GM23338 (cell line): ENCODE data around the gene NAALADL2. TPM values are rescaled to one million over a fixed set of nuclear protein-coding genes. Genes with fewer than 3 reads are reported as not detected.

ENCODE experiments used
- ATAC-seq: fragments of 200-7000 bp; cut with Tn5 transposase; 3 replicates; pipeline ENCODE4 v1.9.1; 2020
- DNase-seq: peaks from one replicate; pipeline ENCODE4 v3.0.0-alpha.2; 2015; ENCODE audit warnings: low spot score
- H2AFZ ChIP-seq: fragments of 200-600 bp; sonication (generic); 2 replicates; pipeline ENCODE4 v1.8.0; 2016; ENCODE audit warnings: antibody characterized with exemption, mild to moderate bottlenecking, moderate library complexity
- H3F3A ChIP-seq: fragments of 200-600 bp; sonication (generic); replicated peaks from 2 replicates; pipeline ENCODE4 v1.8.0; 2017; ENCODE audit warnings: antibody characterized with exemption, mixed run types, low read depth
- H3K27ac ChIP-seq: fragments of 200-600 bp; sonication (generic); 2 replicates; pipeline ENCODE4 v1.6.1; 2016; ENCODE audit warnings: low read depth
- H3K27me3 ChIP-seq: fragments of 200-600 bp; sonication (generic); 2 replicates; pipeline ENCODE4 v1.8.0; 2016; ENCODE audit warnings: mild to moderate bottlenecking, mixed run types, moderate library complexity; ENCODE audit not compliant: insufficient read depth
- H3K36me3 ChIP-seq: fragments of 200-600 bp; sonication (generic); 2 replicates; pipeline ENCODE4 v1.8.0; 2016; ENCODE audit warnings: mild to moderate bottlenecking; ENCODE audit not compliant: insufficient read depth
- H3K4me1 ChIP-seq: fragments of 200-600 bp; sonication (generic); 2 replicates; pipeline ENCODE4 v1.8.0; 2016; ENCODE audit warnings: mild to moderate bottlenecking, moderate library complexity; ENCODE audit not compliant: insufficient read depth
- H3K4me2 ChIP-seq: fragments of 200-600 bp; sonication (generic); 2 replicates; pipeline ENCODE4 v1.7.1; 2017; ENCODE audit warnings: mixed run types
- H3K4me3 ChIP-seq: fragments of 200-600 bp; sonication (generic); 2 replicates; pipeline ENCODE4 v1.6.1; 2016; ENCODE audit warnings: mixed run types
- H3K79me2 ChIP-seq: fragments of 200-600 bp; sonication (generic); replicated peaks from 2 replicates; pipeline ENCODE4 v1.8.0; 2017; ENCODE audit warnings: mild to moderate bottlenecking; ENCODE audit not compliant: insufficient read depth
- H3K9me2 ChIP-seq: fragments of 200-600 bp; sonication (generic); 2 replicates; pipeline ENCODE4 v1.8.0; 2017; ENCODE audit not compliant: insufficient read depth
- H4K20me1 ChIP-seq: fragments of 200-600 bp; sonication (generic); replicated peaks from 2 replicates; pipeline ENCODE4 v1.8.0; 2017; ENCODE audit warnings: mild to moderate bottlenecking; ENCODE audit not compliant: insufficient read depth
- H3K27ac Mint-ChIP-seq: 2 replicates; pipeline ENCODE4 v1.8.0; 2020; ENCODE audit warnings: inconsistent platforms, mild to moderate bottlenecking, moderate library complexity, mixed read lengths
- H3K27me3 Mint-ChIP-seq: 3 replicates; pipeline ENCODE4 v1.8.0; 2022; ENCODE audit warnings: low read depth, mild to moderate bottlenecking, moderate library complexity, mixed read lengths, inconsistent platforms; ENCODE audit not compliant: insufficient read depth, poor library complexity
- H3K36me3 Mint-ChIP-seq: 3 replicates; pipeline ENCODE4 v1.8.0; 2021; ENCODE audit warnings: low read depth, mild to moderate bottlenecking, inconsistent platforms, moderate library complexity, mixed read lengths
- H3K4me1 Mint-ChIP-seq: 3 replicates; pipeline ENCODE4 v1.8.0; 2020; ENCODE audit warnings: mild to moderate bottlenecking, inconsistent platforms, mixed read lengths
- H3K4me3 Mint-ChIP-seq: 3 replicates; pipeline ENCODE4 v1.8.0; 2021; ENCODE audit warnings: moderate library complexity, mild to moderate bottlenecking, inconsistent platforms, mixed read lengths
- H3K9me3 Mint-ChIP-seq: 3 replicates; pipeline ENCODE4 v1.8.0; 2020; ENCODE audit warnings: moderate library complexity, mild to moderate bottlenecking, inconsistent platforms, mixed read lengths
- CREB1 ChIP-seq: fragments of 250-450 bp; sonication (Bioruptor Pico); IDR thresholded peaks from 2 replicates; pipeline ENCODE4 v1.5.0; 2020; ENCODE audit warnings: low read depth, mild to moderate bottlenecking, moderate library complexity
- EZH2 ChIP-seq: fragments of 200-600 bp; sonication (generic); IDR thresholded peaks from one replicate; pipeline ENCODE4 v1.8.0; 2017; ENCODE audit warnings: antibody characterized with exemption, mild to moderate bottlenecking, low read depth; ENCODE audit not compliant: unreplicated experiment
- EZH2phosphoT487 ChIP-seq: fragments of 200-600 bp; sonication (generic); IDR thresholded peaks from one replicate; pipeline ENCODE4 v1.8.1; 2018; ENCODE audit warnings: antibody characterized with exemption; ENCODE audit not compliant: unreplicated experiment
- JUNB ChIP-seq: IDR thresholded peaks from one replicate; pipeline ENCODE4 v1.6.1; 2016; ENCODE audit warnings: antibody characterized with exemption; ENCODE audit not compliant: unreplicated experiment
- NANOG ChIP-seq: IDR thresholded peaks from 2 replicates; pipeline ENCODE4 v1.6.1; 2016; ENCODE audit warnings: antibody characterized with exemption, borderline replicate concordance
- POLR2AphosphoS5 ChIP-seq: IDR thresholded peaks from 2 replicates; pipeline ENCODE4 v1.6.1; 2016; ENCODE audit warnings: antibody characterized with exemption, low read depth
- STAT1 ChIP-seq: IDR thresholded peaks from one replicate; pipeline ENCODE4 v1.6.1; 2016; ENCODE audit warnings: antibody characterized with exemption; ENCODE audit not compliant: unreplicated experiment
- ZNF114 ChIP-seq: fragments of 250-450 bp; sonication (Bioruptor Pico); IDR thresholded peaks from 2 replicates; pipeline ENCODE4 v1.5.0; 2020; ENCODE audit warnings: mild to moderate bottlenecking, moderate library complexity
- ZNF331 ChIP-seq: fragments of 250-450 bp; sonication (Bioruptor Pico); IDR thresholded peaks from 2 replicates; pipeline ENCODE4 v1.5.0; 2020; ENCODE audit warnings: low read depth, mild to moderate bottlenecking, moderate library complexity
- polyA plus RNA-seq: library from polyadenylated mRNA; unstranded; fragments of >200 nt; fragmentation: Nextera tagmentation; extraction: Ambion mirVana; gene quantifications from 2 replicates; pipeline ENCODE4 v1.2.1, GENCODE V29; 2016
- total RNA-seq: library from RNA; depleted of rRNA; stranded (reverse); fragments of >200 nt; shearing (Covaris generic); gene quantifications from 2 replicates; pipeline ENCODE4 v1.2.3, GENCODE V29; 2014
- TF ChIP-seq, protein P1 (sequence below): IDR thresholded peaks from 2 replicates; pipeline ENCODE4 v1.6.1; 2016; ENCODE audit warnings: antibody characterized with exemption
- TF ChIP-seq, protein P2 (sequence below): fragments of 250-450 bp; sonication (Bioruptor Pico); IDR thresholded peaks from 2 replicates; pipeline ENCODE4 v1.5.0; 2020; ENCODE audit warnings: mild to moderate bottlenecking, moderate library complexity
- TF ChIP-seq, protein P3 (sequence below): IDR thresholded peaks from one replicate; pipeline ENCODE4 v1.6.1; 2018; ENCODE audit warnings: antibody characterized with exemption; ENCODE audit not compliant: unreplicated experiment
- TF ChIP-seq, protein P4 (sequence below), 2 experiments: fragments of 200-600 bp in 1 of 2; sonication (generic) in 1 of 2; conservative IDR thresholded peaks; 2 replicates each; pipeline versions ENCODE4 v1.5.1 to v1.6.1; 2016 to 2017; ENCODE audit warnings: antibody characterized with exemption in 2 of 2, low read depth in 2 of 2, mild to moderate bottlenecking in 2 of 2, moderate library complexity in 1 of 2

The NAALADL2 gene
- total and polyA plus RNA-seq, 2 experiments from 2014 or later, result 1.6 to 2.6 TPM

DNA sequence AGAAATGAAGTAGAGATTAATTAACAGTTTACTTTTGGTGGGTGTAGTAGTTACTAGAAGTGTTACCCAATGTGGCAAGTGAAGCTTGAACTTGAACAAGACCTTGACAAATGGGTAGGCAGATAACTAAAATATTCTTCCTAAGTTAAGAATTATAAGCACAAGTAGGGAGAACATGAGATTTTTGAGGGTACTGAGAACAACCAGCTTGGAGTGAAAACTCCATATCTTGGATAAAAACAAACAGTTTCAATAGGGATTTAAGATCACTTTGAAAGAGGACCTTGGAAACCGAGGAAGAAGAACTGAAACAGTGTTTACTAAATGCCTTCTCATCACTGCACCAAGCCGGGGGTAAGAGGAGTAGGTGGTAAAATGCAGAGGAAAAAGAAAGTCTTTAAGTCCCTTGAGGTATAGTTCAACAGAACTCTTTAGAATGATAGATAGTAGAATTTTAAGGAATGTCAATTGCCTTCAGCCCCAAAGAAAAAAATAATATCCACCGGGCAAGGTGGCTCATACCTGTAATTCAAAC, 496.7 kb downstream of the NAALADL2 start:
- no peaks in the 10 kb centered on the region for H3K4me1 ChIP-seq
- ATAC-seq (no peak), DNase-seq (no peak)
- no peaks in the 10 kb centered on the region for H3K79me2 ChIP-seq
- Mint-ChIP-seq H3K27me3 (no peaks in the 10 kb centered on the region), H3K4me1 (no peaks in the 10 kb centered on the region), H3K9me3 (no peaks in the 10 kb centered on the region; the same call in 2 of the 3 replicates), H3K27ac (no peak overlapping the region), H3K4me3 (no peak overlapping the region), H3K36me3 (no peaks in the 10 kb centered on the region)
- H3K36me3 ChIP-seq, result no peaks in the 10 kb centered on the region
- no peaks in the 10 kb centered on the region for H3K9me2 ChIP-seq
- H2AFZ ChIP-seq, result no peak overlapping the region
- TF ChIP-seq, protein P1, sequence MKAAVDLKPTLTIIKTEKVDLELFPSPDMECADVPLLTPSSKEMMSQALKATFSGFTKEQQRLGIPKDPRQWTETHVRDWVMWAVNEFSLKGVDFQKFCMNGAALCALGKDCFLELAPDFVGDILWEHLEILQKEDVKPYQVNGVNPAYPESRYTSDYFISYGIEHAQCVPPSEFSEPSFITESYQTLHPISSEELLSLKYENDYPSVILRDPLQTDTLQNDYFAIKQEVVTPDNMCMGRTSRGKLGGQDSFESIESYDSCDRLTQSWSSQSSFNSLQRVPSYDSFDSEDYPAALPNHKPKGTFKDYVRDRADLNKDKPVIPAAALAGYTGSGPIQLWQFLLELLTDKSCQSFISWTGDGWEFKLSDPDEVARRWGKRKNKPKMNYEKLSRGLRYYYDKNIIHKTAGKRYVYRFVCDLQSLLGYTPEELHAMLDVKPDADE, result no peak
- TF ChIP-seq NANOG (no peak), EZH2 (no peak), CREB1 (CRISPR knock-in tag) (no peak), JUNB (no peak), POLR2AphosphoS5 (no peak), EZH2phosphoT487 (no peak), ZNF331 (no peak), ZNF114 (CRISPR knock-in tag) (no peak), STAT1 (no peak)
- TF ChIP-seq, protein P2, sequence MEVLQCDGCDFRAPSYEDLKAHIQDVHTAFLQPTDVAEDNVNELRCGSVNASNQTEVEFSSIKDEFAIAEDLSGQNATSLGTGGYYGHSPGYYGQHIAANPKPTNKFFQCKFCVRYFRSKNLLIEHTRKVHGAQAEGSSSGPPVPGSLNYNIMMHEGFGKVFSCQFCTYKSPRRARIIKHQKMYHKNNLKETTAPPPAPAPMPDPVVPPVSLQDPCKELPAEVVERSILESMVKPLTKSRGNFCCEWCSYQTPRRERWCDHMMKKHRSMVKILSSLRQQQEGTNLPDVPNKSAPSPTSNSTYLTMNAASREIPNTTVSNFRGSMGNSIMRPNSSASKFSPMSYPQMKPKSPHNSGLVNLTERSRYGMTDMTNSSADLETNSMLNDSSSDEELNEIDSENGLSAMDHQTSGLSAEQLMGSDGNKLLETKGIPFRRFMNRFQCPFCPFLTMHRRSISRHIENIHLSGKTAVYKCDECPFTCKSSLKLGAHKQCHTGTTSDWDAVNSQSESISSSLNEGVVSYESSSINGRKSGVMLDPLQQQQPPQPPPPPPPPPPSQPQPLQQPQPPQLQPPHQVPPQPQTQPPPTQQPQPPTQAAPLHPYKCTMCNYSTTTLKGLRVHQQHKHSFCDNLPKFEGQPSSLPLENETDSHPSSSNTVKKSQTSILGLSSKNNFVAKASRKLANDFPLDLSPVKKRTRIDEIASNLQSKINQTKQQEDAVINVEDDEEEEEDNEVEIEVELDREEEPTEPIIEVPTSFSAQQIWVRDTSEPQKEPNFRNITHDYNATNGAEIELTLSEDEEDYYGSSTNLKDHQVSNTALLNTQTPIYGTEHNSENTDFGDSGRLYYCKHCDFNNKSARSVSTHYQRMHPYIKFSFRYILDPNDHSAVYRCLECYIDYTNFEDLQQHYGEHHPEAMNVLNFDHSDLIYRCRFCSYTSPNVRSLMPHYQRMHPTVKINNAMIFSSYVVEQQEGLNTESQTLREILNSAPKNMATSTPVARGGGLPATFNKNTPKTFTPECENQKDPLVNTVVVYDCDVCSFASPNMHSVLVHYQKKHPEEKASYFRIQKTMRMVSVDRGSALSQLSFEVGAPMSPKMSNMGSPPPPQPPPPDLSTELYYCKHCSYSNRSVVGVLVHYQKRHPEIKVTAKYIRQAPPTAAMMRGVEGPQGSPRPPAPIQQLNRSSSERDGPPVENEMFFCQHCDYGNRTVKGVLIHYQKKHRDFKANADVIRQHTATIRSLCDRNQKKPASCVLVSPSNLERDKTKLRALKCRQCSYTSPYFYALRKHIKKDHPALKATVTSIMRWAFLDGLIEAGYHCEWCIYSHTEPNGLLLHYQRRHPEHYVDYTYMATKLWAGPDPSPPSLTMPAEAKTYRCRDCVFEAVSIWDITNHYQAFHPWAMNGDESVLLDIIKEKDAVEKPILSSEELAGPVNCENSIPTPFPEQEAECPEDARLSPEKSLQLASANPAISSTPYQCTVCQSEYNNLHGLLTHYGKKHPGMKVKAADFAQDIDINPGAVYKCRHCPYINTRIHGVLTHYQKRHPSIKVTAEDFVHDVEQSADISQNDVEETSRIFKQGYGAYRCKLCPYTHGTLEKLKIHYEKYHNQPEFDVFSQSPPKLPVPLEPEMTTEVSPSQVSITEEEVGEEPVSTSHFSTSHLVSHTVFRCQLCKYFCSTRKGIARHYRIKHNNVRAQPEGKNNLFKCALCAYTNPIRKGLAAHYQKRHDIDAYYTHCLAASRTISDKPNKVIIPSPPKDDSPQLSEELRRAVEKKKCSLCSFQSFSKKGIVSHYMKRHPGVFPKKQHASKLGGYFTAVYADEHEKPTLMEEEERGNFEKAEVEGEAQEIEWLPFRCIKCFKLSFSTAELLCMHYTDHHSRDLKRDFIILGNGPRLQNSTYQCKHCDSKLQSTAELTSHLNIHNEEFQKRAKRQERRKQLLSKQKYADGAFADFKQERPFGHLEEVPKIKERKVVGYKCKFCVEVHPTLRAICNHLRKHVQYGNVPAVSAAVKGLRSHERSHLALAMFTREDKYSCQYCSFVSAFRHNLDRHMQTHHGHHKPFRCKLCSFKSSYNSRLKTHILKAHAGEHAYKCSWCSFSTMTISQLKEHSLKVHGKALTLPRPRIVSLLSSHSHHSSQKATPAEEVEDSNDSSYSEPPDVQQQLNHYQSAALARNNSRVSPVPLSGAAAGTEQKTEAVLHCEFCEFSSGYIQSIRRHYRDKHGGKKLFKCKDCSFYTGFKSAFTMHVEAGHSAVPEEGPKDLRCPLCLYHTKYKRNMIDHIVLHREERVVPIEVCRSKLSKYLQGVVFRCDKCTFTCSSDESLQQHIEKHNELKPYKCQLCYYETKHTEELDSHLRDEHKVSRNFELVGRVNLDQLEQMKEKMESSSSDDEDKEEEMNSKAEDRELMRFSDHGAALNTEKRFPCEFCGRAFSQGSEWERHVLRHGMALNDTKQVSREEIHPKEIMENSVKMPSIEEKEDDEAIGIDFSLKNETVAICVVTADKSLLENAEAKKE, result no peak
- TF ChIP-seq, protein P3, sequence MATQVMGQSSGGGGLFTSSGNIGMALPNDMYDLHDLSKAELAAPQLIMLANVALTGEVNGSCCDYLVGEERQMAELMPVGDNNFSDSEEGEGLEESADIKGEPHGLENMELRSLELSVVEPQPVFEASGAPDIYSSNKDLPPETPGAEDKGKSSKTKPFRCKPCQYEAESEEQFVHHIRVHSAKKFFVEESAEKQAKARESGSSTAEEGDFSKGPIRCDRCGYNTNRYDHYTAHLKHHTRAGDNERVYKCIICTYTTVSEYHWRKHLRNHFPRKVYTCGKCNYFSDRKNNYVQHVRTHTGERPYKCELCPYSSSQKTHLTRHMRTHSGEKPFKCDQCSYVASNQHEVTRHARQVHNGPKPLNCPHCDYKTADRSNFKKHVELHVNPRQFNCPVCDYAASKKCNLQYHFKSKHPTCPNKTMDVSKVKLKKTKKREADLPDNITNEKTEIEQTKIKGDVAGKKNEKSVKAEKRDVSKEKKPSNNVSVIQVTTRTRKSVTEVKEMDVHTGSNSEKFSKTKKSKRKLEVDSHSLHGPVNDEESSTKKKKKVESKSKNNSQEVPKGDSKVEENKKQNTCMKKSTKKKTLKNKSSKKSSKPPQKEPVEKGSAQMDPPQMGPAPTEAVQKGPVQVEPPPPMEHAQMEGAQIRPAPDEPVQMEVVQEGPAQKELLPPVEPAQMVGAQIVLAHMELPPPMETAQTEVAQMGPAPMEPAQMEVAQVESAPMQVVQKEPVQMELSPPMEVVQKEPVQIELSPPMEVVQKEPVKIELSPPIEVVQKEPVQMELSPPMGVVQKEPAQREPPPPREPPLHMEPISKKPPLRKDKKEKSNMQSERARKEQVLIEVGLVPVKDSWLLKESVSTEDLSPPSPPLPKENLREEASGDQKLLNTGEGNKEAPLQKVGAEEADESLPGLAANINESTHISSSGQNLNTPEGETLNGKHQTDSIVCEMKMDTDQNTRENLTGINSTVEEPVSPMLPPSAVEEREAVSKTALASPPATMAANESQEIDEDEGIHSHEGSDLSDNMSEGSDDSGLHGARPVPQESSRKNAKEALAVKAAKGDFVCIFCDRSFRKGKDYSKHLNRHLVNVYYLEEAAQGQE, result no peak
- TF ChIP-seq, protein P4, sequence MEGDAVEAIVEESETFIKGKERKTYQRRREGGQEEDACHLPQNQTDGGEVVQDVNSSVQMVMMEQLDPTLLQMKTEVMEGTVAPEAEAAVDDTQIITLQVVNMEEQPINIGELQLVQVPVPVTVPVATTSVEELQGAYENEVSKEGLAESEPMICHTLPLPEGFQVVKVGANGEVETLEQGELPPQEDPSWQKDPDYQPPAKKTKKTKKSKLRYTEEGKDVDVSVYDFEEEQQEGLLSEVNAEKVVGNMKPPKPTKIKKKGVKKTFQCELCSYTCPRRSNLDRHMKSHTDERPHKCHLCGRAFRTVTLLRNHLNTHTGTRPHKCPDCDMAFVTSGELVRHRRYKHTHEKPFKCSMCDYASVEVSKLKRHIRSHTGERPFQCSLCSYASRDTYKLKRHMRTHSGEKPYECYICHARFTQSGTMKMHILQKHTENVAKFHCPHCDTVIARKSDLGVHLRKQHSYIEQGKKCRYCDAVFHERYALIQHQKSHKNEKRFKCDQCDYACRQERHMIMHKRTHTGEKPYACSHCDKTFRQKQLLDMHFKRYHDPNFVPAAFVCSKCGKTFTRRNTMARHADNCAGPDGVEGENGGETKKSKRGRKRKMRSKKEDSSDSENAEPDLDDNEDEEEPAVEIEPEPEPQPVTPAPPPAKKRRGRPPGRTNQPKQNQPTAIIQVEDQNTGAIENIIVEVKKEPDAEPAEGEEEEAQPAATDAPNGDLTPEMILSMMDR (conservative IDR thresholded peaks at IDR 0.05; ENCODE audit: low read depth in 2 of 2), result no peak
- H3K4me2 ChIP-seq, result no peak overlapping the region
- H3F3A ChIP-seq, result no peaks in the 10 kb centered on the region
- H4K20me1 ChIP-seq, result no peaks in the 10 kb centered on the region
- no peak overlapping the region for H3K4me3 ChIP-seq
- no peak overlapping the region for H3K27ac ChIP-seq
- H3K27me3 ChIP-seq, result no peaks in the 10 kb centered on the region
